Measurements from ENCODE around the gene CXCR6. TPM values are rescaled to one million over a fixed set of nuclear protein-coding genes. Genes with fewer than 3 reads are reported as not detected.

CXCR6 gene
- total and polyA plus RNA-seq, 2 of the 13 experiments (the other 11 are each of a cell fraction or from before 2014, with no cell fraction given) = not detected

DNA sequence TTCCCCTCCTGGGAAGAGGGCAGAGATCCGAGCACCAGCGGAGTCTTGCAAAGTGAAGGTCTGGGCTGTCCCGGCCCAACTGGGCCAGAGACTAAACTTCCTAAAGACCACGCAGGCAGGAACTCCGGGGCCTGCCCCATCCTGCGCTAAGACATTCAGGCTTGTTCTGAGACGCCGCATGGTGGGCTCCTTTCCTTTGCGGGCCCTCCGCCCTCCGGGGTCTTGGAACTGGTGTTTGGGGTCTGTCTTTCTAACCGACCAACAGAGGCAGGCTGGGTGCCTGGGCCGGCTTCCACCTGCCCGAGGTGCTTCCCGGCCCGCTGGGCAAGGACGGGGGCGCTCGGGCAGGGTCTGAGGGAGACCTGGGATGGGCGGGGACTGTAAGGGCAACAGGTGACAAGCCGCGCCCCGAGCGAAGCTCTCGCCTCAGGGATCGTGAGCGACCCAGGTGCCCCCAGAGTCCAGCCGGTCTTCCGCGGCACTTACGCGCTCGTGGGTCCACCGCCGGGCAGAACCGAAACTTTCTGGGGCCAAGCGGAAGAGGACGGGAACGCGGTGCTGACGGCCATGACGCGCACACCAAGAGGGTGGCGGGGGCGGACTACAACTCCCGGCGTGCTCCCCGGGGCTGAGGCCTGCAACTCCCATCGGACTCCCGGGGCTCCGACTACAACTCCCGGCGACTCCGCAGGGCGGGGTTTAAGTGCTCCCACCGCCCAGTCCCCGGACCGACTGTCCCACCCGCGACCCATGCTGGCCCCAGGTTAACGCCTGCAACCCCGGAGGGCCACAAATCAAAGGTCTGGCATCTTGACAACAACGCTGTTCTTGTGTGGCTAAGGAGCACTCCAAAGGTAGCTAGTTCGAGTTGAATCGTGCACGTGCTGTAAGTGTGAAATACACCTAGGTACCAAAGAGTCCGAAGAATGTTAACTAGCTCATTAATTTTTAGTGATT, 52.2 kb downstream of the CXCR6 start, which contains the start of gene FYCO1 (continued):
- TF ChIP-seq, protein P1, sequence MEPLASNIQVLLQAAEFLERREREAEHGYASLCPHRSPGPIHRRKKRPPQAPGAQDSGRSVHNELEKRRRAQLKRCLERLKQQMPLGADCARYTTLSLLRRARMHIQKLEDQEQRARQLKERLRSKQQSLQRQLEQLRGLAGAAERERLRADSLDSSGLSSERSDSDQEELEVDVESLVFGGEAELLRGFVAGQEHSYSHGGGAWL (CRISPR knock-in tag; IDR thresholded peaks at IDR 0.05) = peak; percentile 87
- TF ChIP-seq ZNF629 (CRISPR knock-in tag; conservative IDR thresholded peaks at IDR 0.05) (no peak), ZSCAN20 (CRISPR knock-in tag; IDR thresholded peaks at IDR 0.05; ENCODE audit: borderline replicate concordance) (no peak), ZNF329 (CRISPR knock-in tag; IDR thresholded peaks at IDR 0.05; ENCODE audit: low read depth) (0 out of 2 replicates have a peak, but pooled peaks have one; percentile 49), ZNF44 (CRISPR knock-in tag; IDR thresholded peaks at IDR 0.05) (0 out of 2 replicates have a peak, but pooled peaks have one; percentile 39), SP2 (CRISPR knock-in tag; IDR thresholded peaks at IDR 0.05) (no peak), ESRRA (CRISPR knock-in tag; IDR thresholded peaks at IDR 0.05; ENCODE audit: low read depth) (0 out of 2 replicates have a peak, but pooled peaks have one; percentile 37), KMT2B (CRISPR knock-in tag; IDR thresholded peaks at IDR 0.05) (peak; percentile 67), SMAD3 (CRISPR knock-in tag; IDR thresholded peaks at IDR 0.05) (no peak), ARID5B (CRISPR knock-in tag; IDR thresholded peaks at IDR 0.05) (peak; percentile 28; the same call in 1 of the 2 replicates), NFYB (CRISPR knock-in tag; IDR thresholded peaks at IDR 0.05) (peak; percentile 21; the same call in 1 of the 2 replicates), ZNF891 (CRISPR knock-in tag; IDR thresholded peaks at IDR 0.05) (peak; percentile 81), SMARCE1 (IDR thresholded peaks at IDR 0.05; ENCODE audit: borderline replicate concordance) (no peak), THYN1 (CRISPR knock-in tag; IDR thresholded peaks at IDR 0.05; ENCODE audit: borderline replicate concordance, low read depth) (no peak), AKNA (CRISPR knock-in tag; IDR thresholded peaks at IDR 0.05; ENCODE audit: borderline replicate concordance) (no peak), ZNF432 (CRISPR knock-in tag; IDR thresholded peaks at IDR 0.05; ENCODE audit: borderline replicate concordance) (no peak), ZNF30 (CRISPR knock-in tag; IDR thresholded peaks at IDR 0.05) (no peak)
- TF ChIP-seq, protein P2, sequence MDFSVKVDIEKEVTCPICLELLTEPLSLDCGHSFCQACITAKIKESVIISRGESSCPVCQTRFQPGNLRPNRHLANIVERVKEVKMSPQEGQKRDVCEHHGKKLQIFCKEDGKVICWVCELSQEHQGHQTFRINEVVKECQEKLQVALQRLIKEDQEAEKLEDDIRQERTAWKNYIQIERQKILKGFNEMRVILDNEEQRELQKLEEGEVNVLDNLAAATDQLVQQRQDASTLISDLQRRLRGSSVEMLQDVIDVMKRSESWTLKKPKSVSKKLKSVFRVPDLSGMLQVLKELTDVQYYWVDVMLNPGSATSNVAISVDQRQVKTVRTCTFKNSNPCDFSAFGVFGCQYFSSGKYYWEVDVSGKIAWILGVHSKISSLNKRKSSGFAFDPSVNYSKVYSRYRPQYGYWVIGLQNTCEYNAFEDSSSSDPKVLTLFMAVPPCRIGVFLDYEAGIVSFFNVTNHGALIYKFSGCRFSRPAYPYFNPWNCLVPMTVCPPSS (IDR thresholded peaks at IDR 0.05) = no peak
